Measurements from ENCODE around the gene TRIM3. TPM values are rescaled to one million over a fixed set of nuclear protein-coding genes. Genes with fewer than 3 reads are reported as not detected.
"Not testable (repeated sequence)": the region's sequence is repeated elsewhere in the genome, so short reads cannot be mapped to it uniquely, and the experiment has no call there.

Gene TRIM3
- 9.4 and 16.4 TPM in 2 replicates for total RNA-seq (2014; rRNA removed; shearing (Covaris generic))

DNA sequence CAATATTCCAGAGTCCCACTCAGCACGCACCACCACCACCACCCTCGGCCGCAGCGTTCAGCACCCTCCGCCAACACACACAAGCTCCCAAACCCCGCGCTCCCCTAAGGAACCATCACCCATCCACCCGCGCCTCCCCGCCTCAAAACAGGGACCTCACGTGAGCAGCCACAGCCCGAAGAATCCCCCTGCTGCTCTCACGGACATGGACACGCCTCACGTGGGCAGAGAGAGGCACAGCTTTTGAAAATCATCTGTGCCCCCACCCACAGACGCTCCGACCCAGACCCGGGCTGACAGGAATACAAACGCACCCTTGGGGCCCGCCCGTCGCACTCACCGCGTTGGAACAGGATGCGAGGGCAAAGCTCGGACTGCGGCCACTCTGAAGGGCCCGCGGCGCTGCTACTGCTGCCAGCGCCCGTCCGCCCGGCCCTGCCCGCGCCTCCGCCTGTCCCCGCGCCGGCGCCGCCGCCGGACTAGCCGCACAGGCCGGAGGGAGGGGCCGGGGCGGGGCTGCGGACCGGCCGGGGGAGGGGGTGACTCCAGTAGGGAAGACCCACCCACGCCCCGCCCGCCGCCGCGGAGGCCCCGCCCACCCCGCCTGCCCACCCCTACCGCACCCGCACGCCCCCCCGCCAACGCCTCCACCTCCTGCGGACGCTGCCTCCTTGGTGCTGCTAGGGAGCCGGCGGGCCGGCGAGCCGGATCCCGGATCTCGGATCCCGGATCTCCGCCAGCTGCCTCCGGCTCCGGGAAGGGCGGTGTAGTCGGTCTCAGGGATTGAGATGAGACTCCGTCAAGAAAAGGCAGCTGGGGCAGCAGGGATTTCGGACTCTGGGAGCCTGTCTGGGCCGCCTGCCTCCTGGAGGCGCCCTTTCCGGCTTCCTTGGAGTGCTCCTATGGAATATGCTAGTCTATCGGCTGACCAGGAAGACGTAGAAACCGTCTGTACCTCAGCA lies at the start of gene TRIM3:
Gene TRIM3 (minus strand): TSS at position 491 of the 962 bp plus-strand sequence. CDS start 8,246 bp downstream, outside the sequence.
- peak; percentile 90 for DNase-seq (ENCODE audit: low read depth)

DNA sequence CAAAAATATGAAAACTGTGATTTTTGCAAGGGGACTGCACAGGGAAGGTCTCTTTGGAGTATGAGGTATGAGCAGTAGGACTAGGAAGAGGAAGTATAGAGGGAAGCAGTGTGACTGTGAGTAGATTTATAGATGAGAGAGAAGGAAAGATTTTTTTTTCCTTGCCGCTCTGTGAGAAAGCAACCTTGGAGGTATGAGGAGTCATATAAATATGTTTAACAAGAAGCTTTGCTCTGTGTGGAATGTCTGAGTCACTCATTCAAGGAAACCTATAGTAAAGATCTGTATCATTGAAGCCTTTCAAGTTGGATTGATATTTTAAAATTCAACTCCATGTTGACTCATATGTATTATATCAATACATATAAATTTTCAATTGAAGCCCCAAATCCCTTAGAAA lies 49.5 kb upstream of the TRIM3 start:
- DNase-seq (ENCODE audit: low read depth) = peak; percentile 35

DNA sequence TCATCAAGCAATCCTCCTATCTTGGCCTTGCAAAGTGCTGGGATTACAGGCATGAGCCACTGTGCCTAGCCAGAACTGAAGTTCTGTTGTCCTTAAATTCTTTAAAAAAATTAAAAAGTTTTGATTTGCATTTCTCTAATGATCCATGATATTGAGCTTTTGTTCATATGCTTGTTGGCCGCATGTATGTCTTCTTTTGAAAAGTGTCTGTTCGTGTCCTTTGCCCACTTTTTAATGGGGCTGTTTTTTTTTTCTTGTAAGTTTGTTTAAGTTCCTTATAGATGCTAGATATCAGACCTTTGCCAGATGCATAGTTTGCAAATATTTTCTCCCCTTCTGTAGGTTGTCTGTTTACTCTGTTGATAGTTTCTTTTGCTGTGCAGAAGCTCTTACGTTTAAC lies 48.2 kb upstream of the TRIM3 start:
- DNase-seq (ENCODE audit: low read depth) = not testable (repeated sequence)

GRCh38 chr11:6520265-6520664 lies 46.5 kb upstream of the TRIM3 start:
- DNase-seq (ENCODE audit: low read depth) = no peak

GRCh38 chr11:6516865-6517264 lies 43.1 kb upstream of the TRIM3 start:
- DNase-seq (ENCODE audit: low read depth) = no peak

DNA sequence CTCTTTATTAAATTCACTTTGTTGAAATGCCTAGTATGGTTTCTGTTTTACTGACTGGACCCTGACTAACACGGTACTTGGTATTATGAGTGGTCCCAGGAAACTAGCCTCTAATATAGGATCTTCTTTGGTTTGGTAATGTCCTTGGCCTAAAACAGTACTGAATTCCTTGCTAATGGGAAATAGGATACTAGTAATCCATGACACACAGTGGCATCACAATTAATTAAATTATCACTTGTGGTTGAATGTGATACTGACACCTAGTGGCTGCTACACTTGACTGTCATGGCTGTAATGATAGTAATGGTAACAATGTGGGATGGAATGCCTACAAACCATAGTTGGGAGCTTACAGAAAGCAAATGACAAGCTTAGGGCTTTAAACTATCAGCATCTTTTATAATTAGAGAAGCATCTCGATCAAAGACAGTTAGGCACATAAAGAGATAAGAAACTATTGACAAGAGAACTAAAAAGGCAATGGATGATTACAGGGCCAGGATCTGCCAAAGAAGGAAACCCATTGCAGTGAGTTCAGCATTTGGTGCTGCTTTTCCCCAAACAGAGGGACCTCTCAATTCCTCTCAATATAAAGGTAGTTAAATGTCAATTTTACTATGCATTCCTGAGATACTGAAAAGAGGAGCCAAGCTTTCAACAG lies 32.0 kb upstream of the TRIM3 start:
- DNase-seq (ENCODE audit: low read depth) = peak; percentile 49

GRCh38 chr11:6504166-6504565 lies 30.4 kb upstream of the TRIM3 start:
- DNase-seq (ENCODE audit: low read depth) = no peak

- DNase-seq (ENCODE audit: low read depth) = no peak
These were observed 28.6 kb upstream of the TRIM3 start for GRCh38 chr11:6502382-6502781.

DNA sequence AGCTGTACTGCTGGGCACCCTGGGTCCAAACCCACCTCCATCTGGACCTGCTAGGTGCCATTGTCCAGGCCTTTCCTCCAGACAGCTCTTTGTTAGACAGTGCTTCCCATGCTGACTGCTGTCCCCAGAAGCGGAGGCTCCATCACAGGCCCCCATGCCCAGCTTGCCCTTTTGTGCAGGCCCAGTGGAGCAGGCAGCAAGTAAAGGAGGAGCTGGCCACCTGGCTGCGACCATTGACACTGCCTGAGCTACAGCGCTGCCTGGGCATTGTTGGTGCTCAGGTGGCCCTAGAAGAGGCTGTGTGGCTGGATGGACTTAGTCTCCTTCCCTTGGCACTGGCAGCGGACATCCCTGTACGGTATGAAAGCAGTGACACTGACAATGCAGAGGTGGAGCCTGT lies 24.8 kb upstream of the TRIM3 start:
- no peak for DNase-seq (ENCODE audit: low read depth)

GRCh38 chr11:6498121-6498520 lies 24.4 kb upstream of the TRIM3 start:
- no peak for DNase-seq (ENCODE audit: low read depth)

DNA sequence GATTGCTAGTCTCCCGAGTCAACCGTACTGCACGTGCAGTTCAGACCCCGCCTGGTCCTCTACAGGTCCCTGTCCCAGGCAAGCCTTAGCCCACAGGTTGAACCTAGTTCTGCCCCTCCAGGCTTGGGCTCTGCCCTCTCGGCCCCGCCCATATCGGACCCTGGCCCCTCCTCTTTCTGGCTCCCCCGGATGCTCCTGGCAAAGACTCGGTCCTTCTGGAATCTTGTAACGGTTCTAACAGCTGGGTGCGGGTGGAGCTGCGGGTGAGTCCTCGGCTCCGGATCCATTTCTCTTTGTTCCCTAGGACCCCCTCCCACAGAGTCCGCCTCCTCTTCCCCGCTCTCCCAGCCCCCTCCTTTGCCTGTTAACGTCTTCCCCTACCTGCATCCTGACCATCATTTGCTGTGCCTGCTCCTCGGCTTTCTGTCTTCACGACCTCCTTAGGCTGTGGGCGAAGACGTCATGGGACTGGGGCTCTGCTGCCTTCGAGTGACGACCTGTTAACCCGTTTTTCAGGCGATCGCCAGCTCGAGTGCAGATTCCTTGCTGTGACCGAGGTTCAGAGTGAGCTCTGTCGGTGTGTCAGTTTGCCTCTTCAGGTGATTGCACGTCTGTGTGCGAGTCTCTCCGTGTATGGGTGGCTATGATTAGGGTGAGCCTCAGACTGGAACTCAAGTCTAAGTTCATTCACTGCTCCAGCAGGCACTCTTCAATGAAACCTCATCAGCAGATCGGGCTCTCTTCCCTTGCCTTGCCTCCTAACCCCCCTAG lies 23.5 kb upstream of the TRIM3 start, which contains the start of gene DNHD1:
Gene DNHD1 (plus strand): TSS at position 212 of the 771 bp plus-strand sequence. CDS start 936 bp downstream, outside the sequence.
- no peak for DNase-seq (ENCODE audit: low read depth)

GRCh38 chr11:6489306-6489705 lies 15.6 kb upstream of the TRIM3 start:
- DNase-seq (ENCODE audit: low read depth) = no peak

DNA sequence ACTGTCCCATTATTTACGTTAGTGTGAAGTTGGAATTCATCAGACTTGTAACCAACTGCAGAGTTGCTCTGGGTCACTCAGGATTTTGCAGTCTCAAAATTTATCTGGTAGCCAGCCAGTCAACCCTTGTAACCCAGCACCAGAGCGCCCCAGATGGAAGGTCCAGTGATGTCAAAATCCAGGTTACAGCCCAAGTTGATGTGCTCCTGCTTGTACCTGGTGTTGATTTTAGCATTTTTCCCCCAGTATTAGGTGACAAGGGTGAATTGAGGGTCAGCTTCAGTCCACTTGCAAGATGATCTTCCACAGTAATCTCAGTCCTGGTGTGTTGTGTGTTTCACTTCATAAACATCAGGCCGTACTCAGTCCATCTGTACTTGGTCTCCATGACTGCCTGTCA lies 15.1 kb upstream of the TRIM3 start:
- no peak for DNase-seq (ENCODE audit: low read depth)

DNA sequence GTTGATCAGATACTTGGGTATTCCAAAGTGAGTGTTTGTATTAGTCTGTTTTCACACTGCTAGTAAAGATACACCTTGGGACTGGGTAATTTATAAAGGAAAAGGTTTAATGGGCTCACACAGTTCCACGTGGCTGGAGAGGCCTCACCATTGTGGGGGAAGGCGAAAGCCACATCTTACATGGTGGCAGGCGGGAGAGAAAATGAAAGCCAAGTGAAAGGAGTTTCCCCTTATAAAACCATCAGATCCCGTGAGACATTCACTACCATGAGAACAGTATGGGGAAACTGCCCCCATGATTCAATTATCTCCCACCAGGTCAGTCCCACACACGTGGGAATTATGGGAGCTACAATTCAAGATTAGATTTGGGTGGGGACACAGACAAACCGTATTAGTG lies 14.6 kb upstream of the TRIM3 start:
- no peak for DNase-seq (ENCODE audit: low read depth)

DNA sequence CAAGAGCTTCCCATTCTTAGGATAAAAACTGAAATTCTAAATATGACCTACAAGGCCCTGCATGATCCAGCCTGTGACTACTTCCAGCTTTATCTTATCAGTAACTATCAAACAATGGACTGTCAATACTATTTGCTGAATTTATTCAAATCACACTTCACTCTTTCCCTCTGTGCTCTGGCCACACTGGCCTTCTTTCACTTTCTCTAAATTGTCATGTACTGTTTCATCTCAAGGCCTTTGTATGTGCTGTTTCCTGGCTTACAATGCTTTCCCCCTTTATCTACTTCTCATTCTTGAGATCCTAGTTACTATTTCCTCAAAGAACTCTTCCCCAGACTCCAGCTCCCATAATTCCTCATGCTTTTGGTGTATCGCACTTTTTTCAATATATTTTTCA lies 13.2 kb upstream of the TRIM3 start:
- no peak for DNase-seq (ENCODE audit: low read depth)

GRCh38 chr11:6486256-6486655 lies 12.5 kb upstream of the TRIM3 start:
- DNase-seq (ENCODE audit: low read depth) = no peak

- no peak for DNase-seq (ENCODE audit: low read depth)
These were observed 11.9 kb upstream of the TRIM3 start for GRCh38 chr11:6485661-6486060.

DNA sequence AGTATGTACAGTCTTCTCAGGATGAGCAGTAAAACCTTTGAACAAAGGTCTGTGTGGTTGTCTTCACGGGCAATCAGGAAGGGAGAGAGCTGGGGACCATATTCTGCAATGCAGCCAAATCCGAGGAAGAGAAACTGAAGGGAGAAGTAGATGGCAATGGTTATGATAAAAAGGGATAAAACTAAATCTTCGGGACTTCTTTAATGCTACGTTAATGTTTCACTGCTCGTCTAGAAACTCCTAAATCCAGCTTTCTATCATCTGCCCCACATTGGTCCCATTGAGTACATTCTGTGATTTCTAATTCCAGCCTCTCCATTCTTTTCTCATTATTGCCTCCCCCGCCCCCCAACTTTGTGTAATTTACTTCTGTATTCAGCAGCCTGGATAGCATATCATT lies 9.3 kb upstream of the TRIM3 start:
- no peak for DNase-seq (ENCODE audit: low read depth)

DNA sequence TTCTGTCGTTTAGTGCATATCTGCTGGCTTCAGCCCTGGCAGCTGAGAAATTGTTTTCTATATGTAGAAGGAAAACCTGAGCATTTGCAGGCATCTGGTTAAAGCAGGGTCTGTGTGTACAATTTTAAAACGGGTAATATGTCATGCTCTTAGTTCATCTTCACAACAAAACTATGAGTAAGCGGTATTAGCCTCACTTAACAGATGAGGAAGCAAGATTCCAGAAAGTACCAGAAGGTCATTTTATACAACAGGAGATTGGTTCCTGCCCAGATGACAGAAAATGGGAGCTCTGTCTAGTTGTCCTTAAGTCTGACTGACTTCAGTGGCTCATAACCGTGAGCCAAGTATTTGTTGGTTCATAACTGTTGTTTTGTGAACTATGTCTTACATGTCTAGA lies 8.7 kb upstream of the TRIM3 start:
- no peak for DNase-seq (ENCODE audit: low read depth)

DNA sequence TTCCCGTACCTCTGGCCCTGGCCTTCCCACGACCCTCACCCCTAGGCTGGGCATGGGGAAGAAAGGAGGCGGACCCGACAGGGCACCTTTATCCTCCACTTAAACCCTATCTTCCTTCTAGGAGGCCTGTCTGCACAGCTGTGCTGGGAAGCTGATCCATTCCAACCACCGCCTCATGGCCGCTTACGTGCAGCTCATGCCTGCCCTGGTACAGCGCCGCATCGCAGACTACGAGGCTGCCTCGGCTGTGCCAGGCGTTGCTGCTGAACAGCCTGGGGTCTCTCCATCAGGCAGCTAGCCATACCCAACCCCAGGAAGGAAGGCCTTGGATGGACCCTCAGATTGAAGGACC lies 8.2 kb upstream of the TRIM3 start:
- no peak for DNase-seq (ENCODE audit: low read depth)

DNA sequence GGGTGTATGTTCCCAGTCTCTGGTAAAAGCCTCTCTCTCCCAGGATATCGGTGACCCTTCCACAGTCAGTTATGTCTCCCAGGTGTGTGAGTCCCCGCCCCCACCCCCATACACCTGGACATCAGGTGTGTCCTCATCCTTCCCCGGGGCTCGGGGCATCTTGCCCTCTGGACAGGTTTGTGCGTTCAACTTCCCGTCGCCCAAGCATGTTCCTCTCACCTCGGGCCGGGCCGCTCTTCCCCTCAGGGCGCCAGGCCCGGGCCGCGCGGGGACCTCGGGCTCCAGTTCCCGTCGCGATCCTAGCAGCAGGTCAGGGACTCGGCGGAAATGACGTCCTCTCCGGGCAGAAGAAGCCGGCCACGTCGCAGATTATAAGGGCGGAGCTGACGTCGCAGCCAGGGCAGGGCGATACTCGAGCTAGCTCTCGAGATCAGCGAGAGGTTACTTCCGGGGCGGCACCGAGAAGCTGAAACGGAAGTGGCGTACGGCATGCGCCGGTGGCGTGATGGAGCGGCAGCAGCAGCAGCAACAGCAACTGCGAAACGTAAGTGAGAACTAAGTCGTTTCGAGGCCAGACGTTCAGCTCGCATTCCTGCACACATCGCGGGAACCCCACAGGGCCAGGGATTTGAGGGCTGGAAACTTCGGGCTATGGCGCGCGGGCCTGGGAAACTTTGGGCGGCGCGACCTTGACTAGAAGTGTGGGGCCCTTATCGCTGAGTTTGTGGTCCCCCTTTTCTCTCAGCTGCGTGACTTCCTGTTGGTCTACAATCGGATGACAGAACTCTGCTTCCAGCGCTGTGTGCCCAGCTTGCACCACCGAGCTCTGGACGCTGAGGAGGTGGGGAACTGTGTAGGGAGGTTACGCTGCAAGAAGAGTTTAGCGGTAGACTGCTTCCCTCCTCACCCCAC lies 7.5 kb upstream of the TRIM3 start, which contains the start of the genes ARFIP2 and TIMM10B:
Gene ARFIP2 (minus strand): TSS at position 320 of the 912 bp plus-strand sequence. CDS start 910 bp downstream, outside the sequence.
Gene TIMM10B (plus strand): TSS at position 490 of the 912 bp plus-strand sequence. CDS start 16 bp downstream, at position 506.
- peak; percentile 98 for DNase-seq (ENCODE audit: low read depth)

Measured in Daoy (cell line).